LNCaP clone FGC (cell line): Measurements from ENCODE around the gene CCHCR1.

Experiments
- DNase-seq: peaks from one replicate; pipeline ENCODE4 v3.0.0-alpha.2; 2011; ENCODE audit warnings: low read depth
- H3K4me3 ChIP-seq: 2 replicates; pipeline ENCODE4 v1.5.1; 2011; ENCODE audit warnings: mild to moderate bottlenecking, low read depth, low read length, control low read depth
- CTCF ChIP-seq: IDR thresholded peaks from 2 replicates; pipeline ENCODE4 v1.5.1; 2012; ENCODE audit warnings: mild to moderate bottlenecking; ENCODE audit not compliant: control insufficient read depth, insufficient read depth; ENCODE audit errors: extremely low read depth

Gene CCHCR1

GRCh38 chr6:31178143-31179041, 20.8 kb upstream of the CCHCR1 start:
- DNase-seq = peak; percentile 48
- TF ChIP-seq CTCF = no peak
- H3K4me3 ChIP-seq = no peak overlapping the region

- TF ChIP-seq CTCF = no peak
- H3K4me3 ChIP-seq = no peak overlapping the region
- DNase-seq = no peak
These were observed 18.4 kb upstream of the CCHCR1 start for GRCh38 chr6:31175971-31176370.

- TF ChIP-seq CTCF = no peak
- no peak for DNase-seq
- H3K4me3 ChIP-seq = no peak overlapping the region
These were observed 16.8 kb upstream of the CCHCR1 start for GRCh38 chr6:31174378-31174777.

GRCh38 chr6:31173406-31173805, 15.8 kb upstream of the CCHCR1 start:
- no peak for TF ChIP-seq CTCF
- no peak for DNase-seq
- H3K4me3 ChIP-seq = no peak overlapping the region

- no peak for TF ChIP-seq CTCF
- DNase-seq = no peak
- H3K4me3 ChIP-seq = no peak overlapping the region
These were observed 15.4 kb upstream of the CCHCR1 start for GRCh38 chr6:31172973-31173384.

GRCh38 chr6:31171931-31172905, 14.6 kb upstream of the CCHCR1 start:
- no peak for TF ChIP-seq CTCF
- no peak for DNase-seq
- no peak overlapping the region for H3K4me3 ChIP-seq
